NOMO-1 (cell line): ENCODE measurements around the gene KLHDC10.
"Not testable (repeated sequence)": the region's sequence is repeated elsewhere in the genome, so short reads cannot be mapped to it uniquely, and the experiment has no call there.

ENCODE experiments used
- DNase-seq, 2 experiments: peaks; one replicate each; lab custom pipeline; 2025; ENCODE audit not compliant: unreplicated experiment in 2 of 2; lab: John Stamatoyannopoulos, UW

KLHDC10 gene

DNA sequence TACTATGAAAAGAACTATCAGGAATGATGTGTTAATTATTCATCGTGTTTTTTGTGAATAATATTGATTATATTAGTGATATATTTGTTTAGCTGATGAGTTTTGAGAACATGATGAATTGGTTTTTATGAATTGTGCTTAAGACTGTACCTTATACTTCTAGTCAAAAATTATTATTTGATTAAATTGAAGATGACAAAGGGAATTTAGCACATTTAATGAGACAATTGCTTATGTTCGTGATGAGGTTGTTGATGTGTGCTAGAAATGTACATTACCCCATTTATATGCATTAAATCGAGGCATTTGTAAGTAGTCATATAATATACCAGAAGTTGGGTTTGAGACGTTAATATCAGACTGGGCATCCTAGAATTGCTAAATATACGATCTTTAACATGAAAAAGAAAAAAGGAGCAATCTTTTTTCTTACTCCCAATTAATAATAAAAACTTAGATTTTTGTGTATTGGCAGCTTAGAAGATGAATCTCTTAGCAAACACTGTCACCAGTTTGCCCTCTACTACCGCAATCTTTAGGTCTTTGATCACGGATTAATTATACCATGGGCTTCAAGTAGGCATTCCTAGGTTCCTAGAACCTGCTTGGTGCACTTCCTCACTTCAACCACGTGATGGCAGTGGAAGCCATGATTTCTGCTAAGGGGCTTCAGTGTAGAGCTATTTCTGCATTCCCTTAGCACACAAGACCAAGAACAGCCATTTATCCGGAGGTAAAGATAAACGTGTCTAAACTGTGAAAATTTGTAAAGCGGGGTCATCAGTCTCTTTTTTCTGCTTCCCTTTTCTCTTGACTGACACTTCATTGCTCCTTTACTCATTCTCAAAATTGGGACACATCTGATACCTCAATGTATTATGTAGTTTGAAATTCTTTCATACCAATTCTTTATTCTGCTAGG, 1.6 kb downstream of the KLHDC10 start:
- DNase-seq = peak; percentile 16 to 51

- no peak for DNase-seq
Observed at GRCh38 chr7:130079846-130080394, 9.6 kb downstream of the KLHDC10 start.

GRCh38 chr7:130083497-130083896, 13.2 kb downstream of the KLHDC10 start:
- not testable (repeated sequence) for DNase-seq

DNA sequence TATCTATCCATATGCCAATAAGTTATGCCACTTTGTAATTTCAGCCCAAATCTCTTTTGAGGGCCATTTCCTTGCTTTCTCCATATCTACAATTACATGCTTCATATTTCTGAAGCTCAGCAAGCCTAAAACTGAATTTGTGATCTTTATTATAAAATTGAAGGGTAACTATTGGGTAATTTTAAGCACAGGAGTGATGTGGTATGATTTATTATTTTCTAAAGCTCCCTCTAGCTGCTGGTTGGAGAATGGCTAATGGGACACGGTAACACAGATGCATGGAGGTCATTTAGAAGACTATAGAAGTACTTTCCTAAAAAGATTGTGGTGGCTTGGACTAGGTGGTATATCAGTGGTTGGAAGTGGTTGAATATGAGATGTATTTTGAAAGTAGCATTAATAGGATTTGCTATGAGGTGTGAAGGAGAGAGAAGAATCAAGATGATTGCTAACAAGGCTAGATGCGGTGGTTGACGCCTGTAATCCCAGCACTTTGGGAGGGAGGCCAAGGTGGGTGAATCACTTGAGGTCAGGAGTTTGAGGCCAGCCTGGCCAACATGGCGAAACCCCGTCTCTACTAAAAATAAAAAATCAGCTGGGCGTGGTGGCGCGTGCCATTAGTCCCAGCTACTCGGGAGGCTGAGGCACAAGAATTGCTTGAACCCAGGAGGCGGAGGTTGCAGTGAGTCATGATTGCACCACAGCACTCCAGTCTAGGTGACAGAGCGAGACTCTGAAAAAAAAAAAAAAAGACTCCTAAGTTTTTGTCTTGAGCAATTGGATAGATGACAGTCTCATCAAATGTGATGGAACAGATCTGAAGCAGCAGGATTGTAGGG, 13.9 kb downstream of the KLHDC10 start:
- no peak for DNase-seq

- DNase-seq = not testable (repeated sequence)
Observed at GRCh38 chr7:130085235-130085634, 14.9 kb downstream of the KLHDC10 start.

- no peak for DNase-seq
Observed at GRCh38 chr7:130086938-130087337, 16.6 kb downstream of the KLHDC10 start.

GRCh38 chr7:130087364-130087763, 17.0 kb downstream of the KLHDC10 start:
- DNase-seq = no peak

DNA sequence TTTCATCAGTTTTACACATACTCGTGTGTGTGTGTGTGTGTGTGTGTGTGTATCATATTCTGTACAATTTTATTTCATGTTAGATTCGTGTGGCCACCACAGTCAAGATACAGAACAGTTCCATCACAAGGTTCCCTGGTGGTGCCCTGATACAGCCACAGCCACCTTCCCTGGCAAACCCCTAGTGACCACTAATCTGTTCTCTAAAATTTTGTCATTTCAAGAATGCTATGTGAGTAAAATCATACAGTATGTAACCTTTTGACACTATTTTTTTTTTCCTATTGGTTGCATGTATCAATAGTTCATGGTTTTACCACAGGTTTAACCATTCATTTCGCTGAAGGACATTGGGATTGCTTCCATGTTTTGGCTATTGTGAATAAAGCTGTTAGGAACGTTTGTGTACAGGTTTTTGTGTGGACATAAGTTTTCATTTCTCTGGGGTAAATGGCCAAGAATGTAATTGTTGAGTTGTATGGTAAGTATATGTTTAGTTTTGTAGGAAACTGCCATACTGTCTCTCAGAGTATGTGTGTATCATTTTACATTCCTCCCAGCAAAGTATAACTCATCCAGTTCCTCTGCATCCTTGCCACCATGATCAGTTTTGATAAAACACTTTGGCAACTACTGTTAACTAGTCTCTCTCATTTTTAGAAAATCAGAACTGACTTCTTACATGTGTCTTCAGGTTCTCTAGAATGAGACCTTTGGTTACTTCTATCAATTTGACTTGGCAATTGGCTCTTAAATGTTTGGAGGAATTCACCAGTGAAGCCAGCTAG, 20.6 kb downstream of the KLHDC10 start:
- DNase-seq = no peak

- DNase-seq = peak in 1 of 2 experiments; percentile 13
Observed at GRCh38 chr7:130091999-130092398, 21.7 kb downstream of the KLHDC10 start.

DNA sequence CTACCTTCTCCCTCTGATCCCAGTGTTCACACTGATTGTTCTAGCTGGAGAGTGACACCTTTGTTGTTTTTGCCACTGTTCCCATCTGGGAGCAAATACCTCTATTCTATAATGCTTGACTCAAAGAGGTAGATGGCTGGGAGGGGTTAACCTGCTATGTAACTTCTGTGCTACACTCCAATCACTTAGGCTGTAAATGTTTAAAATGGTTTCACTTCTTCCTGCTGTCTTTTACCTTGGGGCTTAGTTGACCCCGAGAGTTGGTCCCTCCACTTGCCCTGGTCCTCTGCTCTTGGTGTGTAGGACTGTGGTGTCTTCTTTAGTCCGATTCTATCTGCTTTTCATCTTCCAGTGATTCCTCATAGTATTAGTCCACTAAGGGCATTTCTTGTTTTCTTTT, 22.3 kb downstream of the KLHDC10 start:
- DNase-seq = no peak

GRCh38 chr7:130095812-130096211, 25.5 kb downstream of the KLHDC10 start:
- DNase-seq = no peak

DNA sequence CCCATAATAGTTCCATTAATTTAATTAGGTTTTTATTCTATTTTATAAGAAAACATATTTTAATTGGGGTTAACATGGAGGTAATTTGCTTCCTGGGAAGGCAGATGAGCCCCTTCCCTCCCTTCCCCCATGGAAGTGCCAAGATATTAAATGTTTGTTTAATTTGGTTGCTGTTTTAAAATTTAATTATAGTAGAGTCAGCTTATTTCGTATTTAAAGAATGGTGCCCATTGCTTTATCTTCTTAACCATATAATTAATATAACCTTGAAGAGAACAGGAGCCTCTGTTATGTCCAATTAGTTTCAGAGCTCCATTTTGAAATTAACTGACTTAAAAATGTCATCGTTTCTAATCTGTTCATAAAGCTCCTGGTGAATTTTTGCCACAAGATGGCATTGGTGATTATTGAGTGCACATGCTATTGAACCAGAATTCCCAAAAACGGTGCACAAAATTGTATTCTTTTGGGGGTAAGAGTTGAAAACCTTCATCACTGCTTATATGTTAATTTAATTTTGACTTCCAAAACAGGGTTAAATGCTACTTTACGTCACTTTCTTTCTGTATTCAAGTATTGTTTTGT, 26.0 kb downstream of the KLHDC10 start:
- no peak for DNase-seq

DNA sequence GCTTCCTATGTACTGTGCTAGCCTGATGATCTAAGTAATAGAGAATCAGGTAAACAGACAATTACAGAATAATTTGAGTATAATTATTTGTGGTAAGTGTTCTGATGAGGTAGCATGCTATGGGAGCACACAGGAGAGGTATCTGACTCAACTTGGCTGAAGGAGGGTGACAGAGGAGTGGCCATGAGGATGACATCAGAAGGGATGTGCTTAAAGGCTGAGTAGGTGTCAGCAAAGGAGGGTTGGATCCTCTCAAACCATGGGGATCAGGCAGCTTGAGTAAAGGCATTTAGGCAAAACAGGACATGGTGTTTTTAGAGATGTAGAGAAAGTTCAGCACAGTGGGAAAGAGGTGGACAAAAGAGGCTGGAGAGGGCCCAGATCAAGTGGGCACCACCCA, 29.0 kb downstream of the KLHDC10 start:
- DNase-seq = no peak

- DNase-seq = no peak
Observed at GRCh38 chr7:130102588-130102987, 32.3 kb downstream of the KLHDC10 start.

- DNase-seq = no peak
Observed at GRCh38 chr7:130107949-130108674, 37.8 kb downstream of the KLHDC10 start.

GRCh38 chr7:130108809-130109208, 38.5 kb downstream of the KLHDC10 start:
- DNase-seq = no peak

GRCh38 chr7:130112093-130112492, 41.8 kb downstream of the KLHDC10 start:
- no peak for DNase-seq

- no peak for DNase-seq
Observed at GRCh38 chr7:130112662-130113425, 42.5 kb downstream of the KLHDC10 start.

- not testable (repeated sequence) for DNase-seq
Observed at GRCh38 chr7:130113426-130113805, 43.1 kb downstream of the KLHDC10 start.
